Neural progenitor cell (in vitro differentiated cells): ENCODE measurements around the gene TMEM45A.

Source experiments
- EZH2 ChIP-seq: fragments of 200-600 bp; sonication (generic); IDR thresholded peaks from 2 replicates; pipeline ENCODE4 v1.6.1; 2017; ENCODE audit warnings: antibody characterized with exemption, mild to moderate bottlenecking, moderate library complexity
- EZH2phosphoT487 ChIP-seq: fragments of 200-600 bp; sonication (generic); IDR thresholded peaks from 2 replicates; pipeline ENCODE4 v1.6.1; 2017; ENCODE audit warnings: antibody characterized with exemption
- TF ChIP-seq, protein P1 (sequence below): fragments of 200-600 bp; sonication (generic); IDR thresholded peaks from 2 replicates; pipeline ENCODE4 v1.5.1; 2017; ENCODE audit warnings: antibody characterized with exemption, mild to moderate bottlenecking

DNA sequence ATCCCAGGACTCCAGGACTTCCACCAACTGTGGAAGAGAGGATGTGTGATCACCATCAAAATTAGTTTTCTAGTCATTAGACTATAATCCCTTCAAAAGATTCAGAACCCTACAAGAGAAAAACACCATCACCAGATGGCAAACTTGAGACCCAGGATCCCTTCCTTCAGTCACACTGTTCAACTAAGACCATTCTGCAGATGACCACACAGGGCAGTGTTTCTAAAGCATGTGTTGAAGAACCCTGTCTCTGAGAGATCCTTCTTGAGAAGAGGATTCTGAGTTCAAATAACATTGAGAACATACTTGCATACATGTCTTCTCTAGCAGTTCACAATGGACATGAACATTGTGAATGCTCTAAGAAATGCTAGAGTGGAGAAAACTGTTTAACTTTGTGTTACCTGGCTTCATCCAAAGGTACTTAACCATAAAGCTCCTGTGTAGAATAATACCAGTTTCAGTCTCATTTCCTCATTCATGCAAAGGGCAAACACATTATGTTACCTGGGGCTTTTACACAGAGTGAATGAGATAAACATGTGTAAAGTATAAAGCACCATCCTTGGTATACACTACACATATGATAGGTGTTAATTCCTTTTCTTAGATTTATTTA, 114.6 kb downstream of the TMEM45A start:
- TF ChIP-seq, protein P1, sequence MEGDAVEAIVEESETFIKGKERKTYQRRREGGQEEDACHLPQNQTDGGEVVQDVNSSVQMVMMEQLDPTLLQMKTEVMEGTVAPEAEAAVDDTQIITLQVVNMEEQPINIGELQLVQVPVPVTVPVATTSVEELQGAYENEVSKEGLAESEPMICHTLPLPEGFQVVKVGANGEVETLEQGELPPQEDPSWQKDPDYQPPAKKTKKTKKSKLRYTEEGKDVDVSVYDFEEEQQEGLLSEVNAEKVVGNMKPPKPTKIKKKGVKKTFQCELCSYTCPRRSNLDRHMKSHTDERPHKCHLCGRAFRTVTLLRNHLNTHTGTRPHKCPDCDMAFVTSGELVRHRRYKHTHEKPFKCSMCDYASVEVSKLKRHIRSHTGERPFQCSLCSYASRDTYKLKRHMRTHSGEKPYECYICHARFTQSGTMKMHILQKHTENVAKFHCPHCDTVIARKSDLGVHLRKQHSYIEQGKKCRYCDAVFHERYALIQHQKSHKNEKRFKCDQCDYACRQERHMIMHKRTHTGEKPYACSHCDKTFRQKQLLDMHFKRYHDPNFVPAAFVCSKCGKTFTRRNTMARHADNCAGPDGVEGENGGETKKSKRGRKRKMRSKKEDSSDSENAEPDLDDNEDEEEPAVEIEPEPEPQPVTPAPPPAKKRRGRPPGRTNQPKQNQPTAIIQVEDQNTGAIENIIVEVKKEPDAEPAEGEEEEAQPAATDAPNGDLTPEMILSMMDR = no peak
- TF ChIP-seq EZH2 = no peak
- TF ChIP-seq EZH2phosphoT487 = no peak
